Right kidney (tissue), 1 donor: Measurements from ENCODE around the gene TGFB2.

ENCODE experiments used
- DNase-seq: peaks from one replicate; pipeline ENCODE4 v3.0.0-alpha.2; 2016

Gene TGFB2

DNA sequence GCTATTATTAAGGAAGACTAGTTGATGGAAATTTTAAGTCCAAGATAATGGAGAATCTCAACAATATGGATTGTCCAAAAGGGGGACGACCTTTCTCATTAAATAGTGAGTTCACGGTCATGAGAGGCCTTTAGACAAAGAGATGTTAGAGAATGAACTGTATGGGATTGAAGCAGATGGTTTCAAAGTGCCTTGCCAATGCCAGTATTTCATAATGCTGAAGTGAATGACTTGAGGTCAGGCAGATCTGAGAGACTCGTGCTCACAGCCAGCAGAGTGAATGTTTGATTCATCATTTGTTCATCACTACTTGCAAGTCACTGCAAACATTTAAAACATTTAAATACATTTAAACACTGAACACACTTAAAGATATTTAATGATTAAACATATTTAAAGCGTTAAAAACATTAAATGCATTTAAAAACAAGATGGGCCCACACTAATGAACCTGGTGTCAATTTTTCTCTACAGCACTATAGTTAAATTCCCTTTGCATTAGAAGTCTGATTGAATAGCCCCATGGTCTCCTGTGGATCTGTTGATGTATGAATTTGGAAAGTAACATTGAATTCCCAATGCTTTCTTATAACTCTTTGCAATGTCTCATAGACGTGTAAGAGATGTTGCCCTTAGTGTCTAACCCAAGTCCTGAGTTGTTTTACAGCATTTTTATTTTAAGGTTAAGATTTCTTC lies 80.7 kb downstream of the TGFB2 start:
- no peak for DNase-seq

DNA sequence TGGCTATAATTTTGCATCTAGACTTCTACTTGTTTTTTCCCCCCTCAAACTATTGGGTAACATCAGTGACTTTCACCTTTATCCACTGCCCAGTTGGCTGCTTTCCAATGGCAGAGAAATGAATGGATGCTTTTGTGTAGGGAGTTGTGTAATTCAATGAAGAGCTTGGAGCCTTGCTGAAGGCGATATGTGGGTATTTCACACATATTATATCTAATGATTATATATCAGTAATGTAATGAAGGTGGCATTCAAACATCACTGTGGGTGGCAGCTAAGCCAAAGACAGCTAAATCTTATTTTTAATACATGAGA lies 81.2 kb downstream of the TGFB2 start:
- no peak for DNase-seq

DNA sequence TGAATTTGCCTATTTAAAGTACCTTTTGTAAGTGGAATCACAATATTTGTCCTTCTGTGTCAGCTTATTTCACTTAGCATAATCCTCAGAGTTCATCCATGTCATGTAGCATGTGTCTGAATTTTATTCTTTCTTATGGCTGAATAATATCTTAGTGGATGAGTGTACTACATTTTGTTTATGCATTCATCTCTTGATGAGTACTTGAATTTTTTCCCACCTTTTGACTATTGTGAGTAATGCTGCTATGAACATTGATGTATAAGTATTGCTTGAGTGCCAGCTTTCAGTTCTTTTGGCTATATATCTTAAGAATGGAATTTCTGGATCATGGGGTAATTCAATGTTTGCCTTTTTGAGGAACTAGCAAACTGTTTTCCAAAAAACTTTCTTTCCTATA lies 84.2 kb downstream of the TGFB2 start:
- no peak for DNase-seq

DNA sequence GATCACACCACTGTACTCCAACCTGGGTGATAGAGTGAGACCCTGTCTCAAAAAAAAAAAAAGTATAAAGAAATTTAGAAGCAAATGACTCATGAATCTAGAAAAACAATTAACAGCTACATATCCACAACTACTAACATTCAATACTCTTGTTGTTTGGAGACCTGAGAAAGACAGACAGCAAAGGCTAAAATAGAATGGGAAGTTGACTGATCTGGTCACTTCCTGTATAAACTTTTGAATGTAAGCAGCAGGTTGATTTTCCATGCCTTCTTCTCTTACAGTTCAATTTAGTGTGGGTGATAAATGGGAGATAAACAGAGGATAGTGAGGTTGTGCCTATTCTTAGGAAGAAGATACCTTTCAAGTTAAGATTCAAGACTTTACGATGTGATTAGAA lies 85.2 kb downstream of the TGFB2 start:
- DNase-seq = no peak

DNA sequence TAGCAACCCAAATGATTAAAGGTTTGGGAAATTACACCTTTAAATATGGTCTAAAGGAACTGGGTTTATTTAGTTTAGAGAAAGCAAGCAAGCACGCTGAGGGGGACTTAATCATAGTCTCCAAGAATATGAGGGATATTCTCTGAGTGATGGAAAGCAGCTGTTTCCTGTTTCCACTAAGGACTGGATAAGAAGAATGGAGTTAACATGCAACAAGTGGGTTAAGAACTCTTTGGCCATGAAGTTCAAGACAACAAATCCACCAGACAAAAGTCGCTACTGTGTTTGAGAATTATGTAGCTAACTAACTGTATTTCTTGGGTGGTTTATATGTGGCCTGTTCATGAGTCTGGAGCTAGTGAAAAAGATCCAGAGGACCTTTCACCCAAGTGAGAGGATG lies 85.7 kb downstream of the TGFB2 start:
- no peak for DNase-seq

DNA sequence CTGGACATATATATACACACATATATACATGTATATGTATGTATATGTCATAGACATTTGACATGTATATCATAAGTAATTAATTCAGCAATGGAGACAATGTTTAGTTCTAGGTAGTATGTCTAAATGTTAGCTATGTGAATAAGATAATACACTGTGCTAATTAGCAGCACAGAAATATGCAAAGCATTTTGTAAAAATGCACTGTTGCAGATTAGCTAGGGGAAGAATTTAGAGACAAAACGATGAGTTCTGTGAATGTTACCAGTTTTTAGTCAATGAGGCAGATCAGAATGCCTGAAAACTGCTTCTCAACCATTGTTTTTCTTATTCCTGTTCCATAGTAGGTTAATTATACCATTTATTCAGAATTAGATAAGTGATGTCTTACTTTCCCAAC lies 86.3 kb downstream of the TGFB2 start:
- no peak for DNase-seq

DNA sequence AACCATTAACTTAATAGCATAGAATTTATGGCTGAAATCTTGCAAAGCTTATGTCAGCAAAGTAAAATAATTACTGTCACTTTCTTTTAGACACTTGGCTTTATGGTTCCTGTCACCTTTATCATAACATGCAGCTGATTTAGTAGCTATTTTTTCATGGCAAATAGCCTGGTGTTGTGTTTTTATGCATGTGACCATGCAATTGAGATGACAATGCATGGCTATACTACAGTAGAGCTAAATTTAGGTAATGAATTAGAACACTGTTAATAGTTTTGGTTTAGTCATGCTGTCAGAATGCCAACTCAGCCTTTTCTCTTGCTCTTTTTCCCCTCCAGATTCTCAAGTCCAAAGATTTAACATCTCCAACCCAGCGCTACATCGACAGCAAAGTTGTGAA lies 88.6 kb downstream of the TGFB2 start:
- DNase-seq = no peak

DNA sequence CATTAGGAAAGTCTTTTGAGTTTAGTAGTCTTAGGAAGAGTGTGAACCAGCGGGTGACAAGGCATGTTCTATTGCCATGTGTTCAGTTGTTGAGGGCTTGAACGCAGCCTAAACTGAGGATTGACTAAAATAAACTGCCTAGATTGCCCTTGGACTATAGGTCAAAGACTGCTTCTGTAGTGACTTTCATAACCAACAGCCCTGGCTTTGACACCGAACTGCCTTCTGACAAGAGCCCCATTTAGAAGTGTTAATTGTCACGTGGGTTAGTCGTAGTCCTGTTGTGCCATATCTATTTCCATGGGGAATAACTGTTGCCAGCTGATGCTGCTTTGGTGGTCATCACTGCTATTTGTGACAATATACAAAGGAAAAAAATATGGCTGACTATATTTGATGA lies 90.4 kb downstream of the TGFB2 start:
- DNase-seq = no peak

DNA sequence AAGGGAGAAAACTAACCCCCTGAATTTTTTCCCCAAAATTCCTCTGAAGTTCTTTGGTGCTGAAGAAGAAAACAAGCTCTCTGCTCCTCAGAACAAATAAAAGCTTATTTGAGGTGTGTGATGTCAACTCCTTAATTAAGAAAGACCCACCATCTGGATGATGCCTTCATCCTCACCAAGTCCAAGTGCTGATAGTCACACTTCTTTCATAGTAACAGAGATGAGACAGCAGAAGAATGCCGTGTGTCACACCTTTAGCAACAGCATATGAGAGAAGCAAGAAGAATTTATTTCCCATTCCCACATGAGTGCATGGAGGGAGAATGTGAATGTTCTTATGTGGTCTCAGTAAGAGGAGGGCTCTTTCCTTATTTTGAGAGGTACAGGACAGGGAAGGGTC lies 91.2 kb downstream of the TGFB2 start:
- no peak for DNase-seq

DNA sequence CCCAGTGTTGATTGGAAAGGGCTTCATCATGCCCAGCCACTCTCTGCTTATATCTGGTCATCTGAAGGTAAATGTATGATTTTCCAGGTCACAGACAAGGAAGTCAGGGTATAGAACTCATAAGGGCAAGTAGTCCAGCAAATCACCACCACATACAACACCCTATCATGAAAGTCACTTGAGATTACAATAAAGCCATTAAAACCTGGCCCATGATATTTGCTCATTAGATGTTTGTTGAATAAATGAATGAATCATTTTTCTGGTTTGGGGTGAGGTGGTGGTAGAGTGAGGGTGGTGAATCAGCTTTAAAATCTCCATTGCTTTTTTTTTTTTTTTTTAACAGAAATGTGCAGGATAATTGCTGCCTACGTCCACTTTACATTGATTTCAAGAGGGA lies 91.9 kb downstream of the TGFB2 start:
- no peak for DNase-seq

DNA sequence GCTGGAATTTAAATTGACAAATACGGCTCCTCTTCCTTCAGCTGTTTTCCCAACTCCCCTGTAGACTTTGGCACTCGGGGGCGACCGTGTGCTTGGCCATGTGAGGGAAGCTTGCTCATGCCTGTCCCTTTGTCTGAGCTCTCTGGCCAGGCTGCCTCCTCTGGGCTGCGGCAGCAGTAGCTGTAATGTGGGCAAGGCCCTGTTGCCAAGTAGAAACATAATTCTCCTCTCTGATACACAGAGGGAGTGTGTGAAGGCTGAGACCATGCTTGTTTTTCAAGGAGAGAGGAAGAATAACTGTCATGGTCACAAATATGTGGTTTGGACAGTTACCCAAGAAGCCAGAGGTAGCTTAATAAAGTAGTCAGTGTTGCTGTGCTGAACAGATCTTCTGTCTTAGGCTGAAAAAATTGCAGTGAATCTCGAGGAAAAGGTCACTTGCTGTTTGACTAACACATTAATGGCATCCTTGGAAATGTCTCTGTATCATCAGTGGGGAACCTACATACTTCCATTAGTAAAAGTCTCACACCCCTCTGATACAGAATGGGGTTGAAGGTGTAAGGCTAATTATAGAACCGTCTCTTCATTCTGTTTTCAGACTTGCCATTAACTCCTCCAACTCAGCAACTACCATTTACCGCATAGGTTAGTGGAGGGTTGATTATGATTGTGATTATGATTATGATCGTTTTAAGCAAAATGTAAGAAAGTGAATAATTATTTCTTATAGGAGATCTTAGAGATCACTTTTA lies 94.6 kb downstream of the TGFB2 start:
- no peak for DNase-seq

DNA sequence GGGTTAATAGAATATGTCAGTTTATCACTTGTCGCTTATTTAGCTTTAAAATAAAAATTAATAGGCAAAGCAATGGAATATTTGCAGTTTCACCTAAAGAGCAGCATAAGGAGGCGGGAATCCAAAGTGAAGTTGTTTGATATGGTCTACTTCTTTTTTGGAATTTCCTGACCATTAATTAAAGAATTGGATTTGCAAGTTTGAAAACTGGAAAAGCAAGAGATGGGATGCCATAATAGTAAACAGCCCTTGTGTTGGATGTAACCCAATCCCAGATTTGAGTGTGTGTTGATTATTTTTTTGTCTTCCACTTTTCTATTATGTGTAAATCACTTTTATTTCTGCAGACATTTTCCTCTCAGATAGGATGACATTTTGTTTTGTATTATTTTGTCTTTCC lies 98.1 kb downstream of the TGFB2 start:
- DNase-seq = no peak

DNA sequence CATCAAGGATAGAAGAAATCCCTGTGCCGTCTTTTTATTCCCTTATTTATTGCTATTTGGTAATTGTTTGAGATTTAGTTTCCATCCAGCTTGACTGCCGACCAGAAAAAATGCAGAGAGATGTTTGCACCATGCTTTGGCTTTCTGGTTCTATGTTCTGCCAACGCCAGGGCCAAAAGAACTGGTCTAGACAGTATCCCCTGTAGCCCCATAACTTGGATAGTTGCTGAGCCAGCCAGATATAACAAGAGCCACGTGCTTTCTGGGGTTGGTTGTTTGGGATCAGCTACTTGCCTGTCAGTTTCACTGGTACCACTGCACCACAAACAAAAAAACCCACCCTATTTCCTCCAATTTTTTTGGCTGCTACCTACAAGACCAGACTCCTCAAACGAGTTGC lies 99.0 kb downstream of the TGFB2 start:
- no peak for DNase-seq

DNA sequence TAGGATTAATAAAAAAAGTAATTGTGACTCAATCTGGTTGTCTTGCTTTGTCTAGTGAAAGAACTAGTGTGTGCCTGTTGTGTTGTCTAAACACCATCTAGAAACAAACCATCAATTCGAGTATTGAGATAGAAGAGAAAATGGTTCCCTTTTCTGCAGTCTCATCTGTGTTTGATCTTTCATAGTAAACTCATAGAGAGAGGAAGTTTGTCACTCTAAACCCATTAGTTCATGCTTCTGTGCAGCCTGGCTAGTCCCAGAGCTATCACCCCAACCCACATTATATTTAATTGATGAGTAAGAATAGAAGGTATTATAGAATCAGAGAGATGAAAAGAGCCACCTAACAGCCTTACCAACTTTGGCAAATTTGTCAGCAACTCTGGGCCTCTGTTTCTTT lies 99.5 kb downstream of the TGFB2 start:
- no peak for DNase-seq

DNA sequence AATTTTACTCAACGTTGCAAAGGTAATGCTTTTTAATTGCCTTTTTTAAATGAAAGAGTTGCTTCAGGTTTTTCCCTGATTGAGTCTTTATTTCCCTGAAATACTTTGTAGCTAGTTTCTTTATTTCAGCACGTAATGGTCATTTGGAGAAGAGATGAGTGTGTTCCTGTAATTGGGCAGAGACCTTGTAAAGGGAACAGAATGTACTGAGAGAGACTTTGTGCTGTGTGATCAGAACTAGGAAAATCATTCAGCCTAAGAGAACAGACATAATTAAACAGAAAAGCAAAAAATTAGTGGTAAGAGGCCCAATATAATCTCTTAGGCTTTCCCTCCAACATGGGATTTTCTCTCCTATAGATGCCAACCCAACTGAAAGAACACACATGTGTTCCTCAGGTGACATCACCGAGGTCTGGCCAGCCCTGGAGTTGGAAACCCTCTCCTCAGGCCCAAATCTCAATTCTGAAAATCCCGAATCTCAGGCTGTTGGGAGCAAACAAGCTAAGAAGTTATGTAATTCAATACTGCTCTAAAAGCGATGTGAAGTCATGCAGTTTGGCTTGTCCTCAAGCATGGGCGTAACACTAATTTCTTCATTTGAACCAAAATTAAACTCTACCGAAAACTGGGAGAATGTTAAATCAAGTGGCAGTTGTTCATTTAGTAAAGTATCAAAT lies 102.0 kb downstream of the TGFB2 start:
- DNase-seq = no peak

DNA sequence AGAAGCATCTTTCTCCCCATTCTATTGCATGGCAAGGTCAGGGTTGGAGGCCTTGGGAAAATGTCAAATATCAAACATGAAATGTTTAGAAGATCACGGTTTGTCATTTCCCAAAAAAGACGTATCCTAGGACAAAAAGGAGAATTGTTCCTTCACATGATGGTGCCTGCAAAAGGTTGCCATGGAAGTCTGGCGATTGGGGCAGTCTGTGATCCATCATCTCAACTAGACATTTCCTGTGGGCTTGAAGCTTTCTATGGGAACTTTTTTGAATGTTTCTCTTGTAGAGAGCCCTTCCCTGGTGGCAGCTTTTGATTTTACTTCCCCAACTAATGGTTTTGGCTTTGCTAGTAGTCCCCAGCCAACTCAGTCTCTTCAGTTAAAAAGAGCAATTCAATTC lies 106.3 kb downstream of the TGFB2 start:
- no peak for DNase-seq

DNA sequence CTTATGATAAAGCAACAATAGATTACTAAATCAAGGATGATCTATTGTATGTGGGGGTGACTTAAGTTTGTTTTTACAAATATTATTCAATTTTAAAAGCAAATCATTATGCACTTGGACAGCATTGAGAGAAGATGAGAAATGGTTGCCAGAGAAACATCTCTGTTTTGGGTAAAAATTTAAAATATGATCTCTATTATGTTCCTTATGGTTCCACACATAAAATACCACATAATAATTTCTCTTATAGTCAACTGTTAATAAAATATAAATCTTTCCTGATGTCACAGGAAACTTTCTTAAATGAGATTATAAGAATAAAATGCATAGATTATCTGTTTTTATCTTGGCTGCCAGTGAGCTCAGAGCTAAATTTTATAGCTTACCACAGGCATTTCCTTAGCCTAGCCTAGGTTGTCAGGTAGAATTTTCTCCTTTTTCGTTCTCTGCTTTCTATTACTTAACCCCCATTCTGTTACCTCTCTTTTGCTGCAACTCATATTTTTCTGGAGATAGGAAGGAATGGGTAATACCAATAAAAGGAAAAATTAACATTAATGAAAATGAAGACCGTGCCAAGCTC lies 109.7 kb downstream of the TGFB2 start:
- no peak for DNase-seq

DNA sequence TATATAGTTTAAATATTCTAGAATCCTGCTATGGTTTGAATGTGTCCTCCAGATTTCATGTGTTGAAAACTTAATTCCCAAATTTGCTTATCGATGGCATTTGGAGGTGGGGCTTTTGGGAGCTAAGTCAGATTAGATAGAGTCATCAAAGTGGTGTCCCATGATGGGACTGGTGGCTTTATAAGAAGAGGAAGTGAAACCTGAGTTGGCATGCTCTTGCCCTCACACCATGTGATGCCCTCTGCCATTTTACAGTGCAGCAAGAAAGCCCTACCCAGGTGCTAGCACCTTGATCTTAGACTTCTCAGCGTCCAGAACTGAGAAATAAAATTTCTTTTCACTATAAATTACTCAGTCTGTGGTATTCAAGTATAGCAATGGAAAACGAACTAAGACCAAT lies 111.3 kb downstream of the TGFB2 start:
- no peak for DNase-seq

DNA sequence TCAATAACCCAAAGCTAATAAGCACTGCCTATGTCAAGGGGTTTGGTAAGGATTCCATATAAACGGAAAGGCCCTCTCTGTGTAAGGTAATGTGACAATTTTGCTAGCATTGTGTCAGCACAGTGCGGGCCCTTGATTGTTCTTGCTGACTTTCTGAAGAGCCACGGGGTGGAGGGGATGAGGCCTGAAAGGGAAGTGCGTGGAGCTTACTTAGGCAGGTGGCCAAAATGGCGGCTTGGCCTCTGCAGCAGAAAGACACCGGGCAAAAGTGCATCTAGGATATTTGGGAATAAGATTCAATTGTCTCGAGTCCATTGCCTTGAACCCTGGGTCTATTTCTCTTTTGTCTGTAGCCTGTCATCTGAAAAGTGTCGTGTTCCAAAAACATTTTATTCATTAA lies 114.3 kb downstream of the TGFB2 start:
- DNase-seq = no peak

DNA sequence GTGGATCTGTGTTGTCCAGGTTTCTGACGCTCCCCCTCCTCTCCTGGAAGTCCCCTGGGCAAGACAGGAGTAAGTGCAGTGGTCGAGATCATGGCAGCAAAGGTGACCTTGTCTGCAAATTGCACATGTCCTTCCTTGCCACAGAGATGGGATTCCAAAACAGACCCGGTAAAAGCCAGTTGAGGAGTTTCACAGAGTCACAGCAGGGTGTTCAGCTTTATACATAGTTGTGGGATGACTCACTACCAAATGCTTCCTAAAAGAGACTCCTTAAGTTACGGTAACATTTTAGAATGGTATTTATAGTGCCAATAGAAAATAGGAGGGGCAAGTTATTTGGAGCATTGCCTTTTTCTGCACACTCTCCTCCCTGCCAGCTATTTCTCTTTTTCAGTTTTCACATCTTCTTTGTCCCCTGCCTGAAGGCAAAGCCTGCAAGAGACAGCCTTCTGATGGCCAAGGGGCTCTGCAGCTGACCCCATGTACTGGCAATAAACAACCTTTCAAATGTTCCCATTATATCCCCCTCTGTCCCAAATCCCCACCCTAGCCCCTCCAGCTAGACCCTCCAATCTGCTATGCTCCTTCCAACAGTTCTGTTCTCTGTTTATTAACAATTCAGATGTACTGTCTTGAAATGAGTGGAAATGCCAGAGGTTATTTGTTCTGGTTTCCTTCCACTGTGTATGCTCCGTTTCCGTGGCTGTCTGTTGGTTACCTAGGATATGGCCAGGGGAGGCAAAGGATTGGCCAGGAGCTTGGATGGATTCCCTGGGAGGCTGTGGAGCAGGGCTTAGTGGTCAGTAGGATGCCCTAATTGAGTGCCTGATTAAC lies 115.0 kb downstream of the TGFB2 start:
- DNase-seq = no peak

DNA sequence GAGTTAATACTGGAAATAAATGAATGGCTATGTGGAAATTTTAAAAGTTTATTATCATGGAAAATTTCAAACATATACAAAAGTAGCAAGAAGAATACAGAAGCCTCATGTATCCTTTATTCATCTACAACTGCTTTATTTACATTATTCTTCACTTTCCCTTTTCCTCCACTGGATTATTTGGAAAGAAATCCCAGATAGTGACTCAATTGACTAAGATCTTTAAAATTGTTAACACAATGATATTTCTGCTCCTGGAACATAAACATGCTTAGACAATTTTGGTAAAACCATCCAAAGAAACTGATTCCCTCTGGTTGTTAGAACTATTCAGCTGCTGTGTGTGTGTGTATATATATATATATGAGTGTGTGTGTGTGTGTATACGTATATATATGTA lies 116.2 kb downstream of the TGFB2 start:
- no peak for DNase-seq

DNA sequence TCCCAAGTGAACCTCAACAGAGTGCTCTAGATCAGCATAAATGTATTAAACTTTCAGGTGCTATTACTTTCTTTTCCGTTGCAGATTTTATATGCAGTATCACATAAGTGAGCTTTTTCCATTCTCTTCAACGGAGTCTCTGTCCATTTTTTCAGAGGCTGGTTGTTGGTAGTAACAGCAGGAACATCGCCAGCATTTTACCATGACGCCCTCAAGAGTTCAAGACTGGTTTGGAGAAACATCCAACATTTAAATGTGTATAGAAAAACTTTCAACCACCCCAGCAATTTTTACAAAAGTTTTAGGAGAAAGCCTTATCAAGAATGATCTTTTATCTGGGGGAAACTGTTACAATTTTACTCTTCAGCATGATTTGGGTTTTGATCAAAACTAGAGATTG lies 117.0 kb downstream of the TGFB2 start:
- DNase-seq = no peak

DNA sequence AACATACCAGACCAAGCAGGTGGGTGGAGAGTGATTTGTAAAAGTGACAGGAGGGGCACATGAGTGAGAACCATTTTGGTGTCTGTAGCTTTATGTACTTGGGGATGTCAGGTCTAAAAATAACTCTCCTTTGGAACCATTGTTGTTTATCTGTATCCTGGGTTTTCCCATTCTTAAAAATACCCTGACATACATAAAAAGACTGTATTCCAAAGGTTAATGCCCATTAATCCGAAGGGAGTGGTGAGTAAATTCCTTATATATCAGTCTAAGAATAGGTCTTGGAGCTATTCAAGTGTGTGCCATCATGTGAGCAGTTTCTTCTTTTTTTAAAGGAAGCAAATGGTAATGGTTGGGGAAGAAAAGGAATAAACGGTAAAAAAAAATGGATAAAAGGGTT lies 117.5 kb downstream of the TGFB2 start:
- no peak for DNase-seq
